GM19099 (cell line): ENCODE measurements around the gene YIPF5.
A peak's percentile ranks its signal among the peaks of the same experiment; 100 is the strongest.

ENCODE experiments used
- POLR2A ChIP-seq: IDR thresholded peaks from 3 replicates; pipeline ENCODE4 v1.6.1; 2011; ENCODE audit warnings: low read depth; ENCODE audit not compliant: insufficient read length; ENCODE audit errors: extremely low read depth

Gene YIPF5

GRCh38 chr5:144170276-144171024 lies at the start of gene YIPF5, which contains the start of gene KCTD16:
TSS of gene YIPF5 (minus strand) at chr5:144170659. CDS start at chr5:144169955, 704 bp downstream.
TSS of gene KCTD16 (plus strand) at chr5:144170873.
- TF ChIP-seq POLR2A: peak; percentile 60

DNA sequence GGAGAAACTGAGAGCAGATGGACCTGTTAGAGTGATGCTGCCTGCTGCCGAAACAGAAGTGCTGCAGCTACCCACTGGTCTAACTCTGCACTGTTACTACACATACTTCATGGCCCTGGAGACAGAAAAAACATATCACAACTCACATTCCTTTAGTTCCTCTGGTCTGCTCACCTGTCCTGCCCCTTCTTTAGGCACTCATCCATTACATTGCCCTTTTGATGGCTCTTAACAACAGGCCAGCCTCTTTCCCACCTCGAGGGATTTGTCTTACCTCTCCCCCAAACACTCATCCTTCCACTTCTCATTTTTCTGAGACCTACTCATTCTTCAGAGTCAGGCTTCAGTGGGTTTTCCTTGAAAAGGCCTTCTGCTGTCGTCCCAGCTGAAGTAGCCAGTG lies 49.4 kb upstream of the YIPF5 start:
- TF ChIP-seq POLR2A: no peak

GRCh38 chr5:144210655-144211054 lies 40.2 kb upstream of the YIPF5 start:
- TF ChIP-seq POLR2A: no peak

DNA sequence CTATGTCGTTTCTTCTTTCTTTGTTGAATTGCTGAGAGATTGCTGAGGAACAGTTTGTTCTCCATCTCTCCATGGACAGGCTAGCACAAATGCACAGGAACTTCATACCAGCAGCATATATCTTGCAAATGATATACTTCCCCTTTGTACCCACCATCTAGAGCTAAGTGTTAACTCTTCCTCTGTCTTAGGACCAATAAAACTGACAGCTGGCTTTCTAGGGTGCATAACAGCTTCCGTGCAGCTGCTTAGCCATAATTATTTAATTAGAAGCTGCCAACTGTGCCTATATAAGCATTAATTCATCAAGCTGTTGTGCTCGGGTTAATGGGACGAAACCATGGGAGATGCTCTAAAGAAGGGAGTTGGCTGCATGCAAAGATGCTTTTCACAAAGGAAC lies 38.9 kb upstream of the YIPF5 start:
- TF ChIP-seq POLR2A: no peak

DNA sequence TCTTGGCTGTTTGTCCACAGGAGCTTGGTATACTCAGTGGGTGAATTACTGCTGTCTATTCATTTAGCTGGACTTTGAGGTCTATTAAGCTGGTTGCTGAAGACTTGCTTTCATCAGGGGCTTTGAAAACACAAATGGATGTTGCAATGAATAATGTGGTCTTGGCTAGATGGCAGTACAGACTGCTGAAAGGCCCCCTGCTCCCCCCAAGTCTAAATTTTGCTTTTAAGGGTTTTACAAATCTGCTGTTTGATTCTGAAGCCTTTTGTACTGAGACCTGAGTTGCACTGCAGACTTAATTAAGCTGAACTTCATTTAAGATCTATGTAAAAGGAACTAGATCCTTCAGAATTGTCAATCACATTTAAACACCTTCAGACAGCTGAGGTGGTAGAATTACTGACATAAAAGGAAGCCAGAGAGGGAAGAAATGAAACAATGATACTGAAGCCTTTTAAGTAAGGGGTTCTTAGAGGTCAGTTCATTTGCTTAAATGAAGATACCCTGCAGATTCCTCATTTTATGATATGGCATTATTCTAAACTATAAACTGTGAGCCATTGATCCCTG lies 37.5 kb upstream of the YIPF5 start:
- TF ChIP-seq POLR2A: no peak

GRCh38 chr5:144206141-144206540 lies 35.7 kb upstream of the YIPF5 start:
- TF ChIP-seq POLR2A: no peak

DNA sequence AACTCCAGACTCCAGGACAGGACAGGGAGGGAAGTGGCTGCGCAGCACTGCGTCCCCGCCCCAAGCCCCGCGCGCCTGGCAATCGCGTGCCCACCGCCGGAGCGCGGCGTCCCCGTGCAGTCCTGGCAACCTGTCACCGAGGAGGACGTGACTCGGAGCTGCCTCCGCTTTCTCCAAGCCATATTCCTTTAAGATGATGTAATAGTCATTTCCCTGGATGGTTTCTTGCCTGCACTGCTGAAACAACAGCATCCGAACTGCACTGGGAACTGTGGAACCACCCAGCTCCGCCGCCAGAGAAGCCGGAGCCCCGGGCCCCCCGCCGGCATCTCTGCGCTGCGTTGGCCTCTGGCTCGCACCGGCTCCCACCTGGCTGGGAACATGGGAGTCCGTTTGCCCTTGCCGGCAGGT lies 34.7 kb upstream of the YIPF5 start:
- no peak for TF ChIP-seq POLR2A

DNA sequence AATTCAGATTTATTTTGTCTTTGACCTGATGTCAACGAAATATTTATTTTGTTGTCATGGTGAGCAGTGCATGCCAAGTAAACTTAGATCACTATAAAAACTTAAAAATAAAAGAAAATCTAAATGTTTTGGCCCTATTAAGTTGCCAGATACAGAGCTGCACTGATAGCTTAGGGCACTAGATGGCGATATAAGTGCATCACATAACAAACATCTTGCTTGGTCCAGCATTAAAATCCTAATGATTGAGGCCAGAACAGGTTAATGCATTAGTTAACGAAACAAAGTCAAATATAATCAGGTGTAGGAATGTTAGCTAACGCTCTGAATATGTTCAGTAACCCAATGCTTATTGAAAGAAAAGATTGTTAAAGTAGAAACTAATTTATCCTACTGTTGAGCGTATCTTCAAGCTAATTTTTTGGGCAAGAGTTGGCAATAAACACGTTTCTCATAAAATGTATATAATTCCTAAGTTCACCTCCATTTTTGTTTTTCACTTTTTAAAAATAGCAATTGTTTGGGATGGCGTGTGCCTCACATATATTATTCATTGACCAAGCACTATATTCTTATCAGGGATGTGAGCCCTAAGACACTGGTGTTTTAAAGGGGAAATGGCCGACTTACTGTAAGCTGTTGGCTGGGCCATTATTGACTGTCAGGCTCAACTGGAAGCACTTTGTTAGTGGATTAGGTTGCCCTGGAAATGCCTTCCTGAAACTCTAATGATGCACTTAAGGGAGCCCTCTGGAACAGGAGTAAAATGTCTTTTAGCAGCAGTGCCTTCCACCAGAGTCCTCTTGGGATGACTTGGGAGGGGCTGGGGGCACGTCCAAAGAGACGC lies 33.5 kb upstream of the YIPF5 start:
- TF ChIP-seq POLR2A: no peak

DNA sequence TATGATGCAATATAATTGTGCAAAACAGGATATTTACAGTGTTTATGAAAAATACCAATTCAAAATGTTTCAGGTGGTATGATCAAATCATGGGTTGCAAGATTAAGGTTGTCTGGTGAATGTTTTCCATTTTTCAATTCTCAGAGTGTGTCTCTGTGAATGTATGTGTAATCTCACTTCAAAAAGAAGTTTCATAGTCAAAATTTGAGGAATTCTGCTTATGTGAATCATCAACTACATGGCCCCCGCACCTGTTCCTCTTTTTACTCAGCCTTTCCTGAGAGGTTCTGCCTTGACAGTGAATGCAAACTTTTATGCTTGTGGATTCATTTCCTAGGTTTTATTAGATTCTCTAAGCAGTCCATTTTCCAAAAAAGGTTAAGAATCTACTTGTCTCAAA lies 32.3 kb upstream of the YIPF5 start:
- TF ChIP-seq POLR2A: no peak

DNA sequence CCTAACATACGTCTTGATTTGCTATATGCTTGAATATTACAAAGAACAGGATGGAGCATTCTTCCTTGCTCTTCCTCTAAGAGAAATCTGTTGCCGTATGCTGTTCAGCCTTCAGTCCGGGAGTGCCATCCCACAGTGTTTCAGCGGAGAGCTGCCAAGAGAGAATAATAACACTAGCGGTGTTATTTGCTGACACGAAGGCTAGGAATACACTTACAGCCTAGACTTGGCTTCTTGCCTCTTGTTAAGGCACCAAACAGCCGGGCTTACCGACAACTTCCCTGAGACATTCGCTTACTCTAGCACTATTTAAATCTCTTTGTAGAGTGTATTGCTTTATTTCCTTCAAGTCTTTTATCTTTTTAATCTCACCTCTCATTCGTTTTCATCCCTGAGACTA lies 31.6 kb upstream of the YIPF5 start:
- TF ChIP-seq POLR2A: no peak

DNA sequence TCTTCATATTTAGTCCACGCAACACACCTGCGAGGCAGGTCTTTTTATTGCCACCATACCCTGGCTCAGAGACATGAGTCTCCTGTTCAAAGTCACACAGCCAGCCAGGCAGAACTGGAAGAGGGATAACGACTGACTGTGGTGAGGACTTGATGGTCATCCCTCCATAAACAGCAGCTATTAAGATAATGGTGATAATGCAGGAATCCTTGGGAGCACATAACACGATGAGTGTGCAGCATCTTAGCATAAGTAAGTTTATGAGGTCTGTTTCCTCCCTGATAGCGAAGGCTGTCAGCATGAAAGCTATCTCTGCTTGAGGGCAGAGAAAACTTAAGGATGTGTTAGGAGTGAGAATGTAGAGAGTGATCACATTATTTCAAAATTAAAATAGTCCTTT lies 31.1 kb upstream of the YIPF5 start:
- no peak for TF ChIP-seq POLR2A

GRCh38 chr5:144198386-144198785 lies 27.9 kb upstream of the YIPF5 start:
- TF ChIP-seq POLR2A: no peak

DNA sequence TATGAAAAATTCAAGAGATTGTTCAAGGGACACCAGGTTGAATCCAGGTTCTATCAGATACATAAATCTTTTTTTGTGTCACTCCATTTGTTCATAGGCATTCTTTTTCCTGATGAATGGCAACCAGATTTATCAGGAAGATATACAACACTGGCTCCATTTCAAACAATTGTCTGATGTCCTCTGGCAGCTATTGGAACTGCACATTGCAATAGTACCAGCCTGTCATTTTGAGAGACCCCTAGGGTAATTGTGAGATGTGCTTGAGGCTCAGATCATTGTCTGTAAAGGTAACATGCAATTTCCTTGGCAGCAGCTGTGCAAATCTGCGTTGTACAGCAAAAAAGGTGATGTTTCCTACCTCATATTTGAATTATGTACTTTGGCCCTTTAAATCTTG lies 26.2 kb upstream of the YIPF5 start:
- TF ChIP-seq POLR2A: no peak

DNA sequence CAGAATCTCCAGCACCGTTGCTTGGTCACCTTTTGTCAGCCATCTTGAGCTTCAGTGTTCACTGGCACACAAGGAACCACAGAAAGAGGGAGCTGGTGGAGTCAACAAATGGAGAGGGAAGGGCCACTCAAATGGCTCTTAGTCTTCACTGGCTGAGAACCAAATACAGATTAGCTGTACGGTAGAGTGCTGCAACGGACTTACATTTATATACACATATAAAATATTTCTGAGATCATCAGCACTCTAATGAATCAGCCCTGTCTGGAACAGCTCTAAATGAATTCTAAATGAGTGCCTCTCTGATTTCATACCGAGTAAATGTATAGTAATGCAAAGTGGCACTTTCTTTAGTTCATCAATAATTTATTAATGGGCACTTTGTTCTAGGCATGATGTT lies 25.0 kb upstream of the YIPF5 start:
- no peak for TF ChIP-seq POLR2A

GRCh38 chr5:144194144-144194543 lies 23.7 kb upstream of the YIPF5 start:
- no peak for TF ChIP-seq POLR2A

GRCh38 chr5:144192661-144193060 lies 22.2 kb upstream of the YIPF5 start:
- TF ChIP-seq POLR2A: no peak
